ENCODE measurements around the gene TIMM9.
"Not testable (repeated sequence)": the region's sequence is repeated elsewhere in the genome, so short reads cannot be mapped to it uniquely, and the experiment has no call there.

Gene TIMM9

GRCh38 chr14:58397156-58397555 lies 30.2 kb downstream of the TIMM9 start:
- no peak for DNase-seq

GRCh38 chr14:58395812-58396788 lies 31.2 kb downstream of the TIMM9 start, which contains the start of gene TOMM20L:
Gene TOMM20L (plus strand): TSS chr14:58395930. CDS start chr14:58395958, 28 bp downstream.
- DNase-seq = peak; percentile 85

DNA sequence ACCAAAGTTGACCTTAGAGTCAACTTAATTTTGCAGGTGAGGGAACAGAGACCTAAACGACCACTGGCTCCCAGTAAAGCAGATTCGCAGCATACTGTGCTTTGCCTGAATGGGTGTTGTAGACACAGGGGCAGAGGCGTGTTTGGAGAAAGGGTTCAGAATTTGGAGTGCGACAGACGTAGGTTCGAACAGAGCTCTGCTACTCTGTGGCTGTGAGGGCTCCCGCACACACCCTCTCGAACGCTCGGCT lies 31.8 kb downstream of the TIMM9 start:
- DNase-seq = no peak

GRCh38 chr14:58390830-58391229 lies 36.5 kb downstream of the TIMM9 start:
- DNase-seq = no peak

DNA sequence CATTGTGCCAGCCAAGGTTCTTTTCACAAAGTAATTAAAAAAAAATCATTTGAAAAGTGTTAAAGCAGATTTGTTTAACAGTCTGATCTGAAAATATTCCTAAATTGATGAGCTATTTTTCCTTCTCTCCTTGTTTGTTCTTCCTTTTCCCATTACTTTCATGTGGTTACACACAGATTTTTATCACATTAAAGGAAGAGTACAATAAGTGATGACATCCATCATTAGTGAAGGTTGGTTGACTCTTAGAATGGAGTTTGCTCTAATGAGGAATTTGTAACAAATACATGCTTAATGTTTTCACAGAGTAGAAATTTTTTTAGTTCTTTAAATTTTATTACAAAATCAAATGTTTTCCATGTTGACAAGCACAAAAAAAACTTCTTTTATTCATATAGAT lies 50.5 kb downstream of the TIMM9 start:
- no peak for DNase-seq

- no peak for DNase-seq
Measured at GRCh38 chr14:58368956-58369355, 58.4 kb downstream of the TIMM9 start.

DNA sequence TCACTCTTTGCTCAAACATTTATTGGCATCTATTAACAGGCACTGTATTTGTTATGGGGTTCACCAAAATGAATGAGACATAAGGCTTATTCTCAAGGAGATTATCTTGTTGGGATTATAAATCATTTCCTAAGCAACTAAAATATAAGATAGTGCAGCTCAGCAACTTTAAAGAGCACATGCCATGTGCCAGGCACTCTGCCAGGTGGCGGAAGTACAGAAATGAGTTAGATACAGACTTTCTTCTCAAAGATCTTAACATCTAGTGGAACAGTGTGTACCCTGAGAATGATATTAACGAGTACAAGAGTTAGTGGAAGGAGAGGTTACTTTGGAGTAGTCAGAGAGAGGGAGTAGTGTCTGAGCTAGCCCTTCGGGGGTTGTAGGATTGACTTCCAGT lies 60.0 kb downstream of the TIMM9 start:
- DNase-seq = no peak

- no peak for DNase-seq
Measured at GRCh38 chr14:58364316-58364715, 63.0 kb downstream of the TIMM9 start.

DNA sequence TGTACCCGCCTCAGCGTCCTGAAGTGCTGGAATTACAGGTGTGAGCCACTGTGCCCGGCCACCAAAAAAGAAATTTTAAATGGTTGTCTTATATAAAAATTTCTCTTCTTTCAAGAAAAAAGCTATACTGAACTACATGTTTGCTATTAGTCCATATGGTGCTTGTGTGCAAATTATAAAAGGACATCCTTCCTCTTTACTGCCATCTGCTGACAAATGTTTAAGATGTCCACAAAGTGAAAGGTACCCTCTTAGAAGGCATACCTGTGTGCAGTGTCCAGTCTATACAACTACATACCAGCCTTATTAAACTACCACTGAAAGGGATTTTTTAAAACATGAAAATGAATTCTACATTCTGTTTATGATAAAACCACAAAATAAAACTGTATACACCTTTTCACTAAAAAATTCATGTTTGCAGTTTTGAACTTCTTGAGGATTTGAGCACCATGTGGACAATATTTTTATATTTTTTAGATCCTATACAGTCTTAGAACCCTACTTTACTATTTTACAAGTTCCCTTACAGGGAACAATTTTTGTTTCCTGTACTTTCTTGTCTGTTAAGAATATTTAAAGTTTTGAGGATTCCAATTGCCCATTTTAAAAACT lies 64.4 kb downstream of the TIMM9 start:
- DNase-seq = peak; percentile 71

- not testable (repeated sequence) for DNase-seq
Measured at GRCh38 chr14:58362272-58362671, 65.1 kb downstream of the TIMM9 start.

All from hematopoietic multipotent progenitor cell treated with erythropoietin and hydrocortisone succinate and interleukin-3 and kit ligand, for 6 days (in vitro differentiated cells).